HepG2 (cell line): ENCODE measurements around the gene ESYT1. TPM values are rescaled to one million over a fixed set of nuclear protein-coding genes. Genes with fewer than 3 reads are reported as not detected.
A peak's percentile ranks its signal among the peaks of the same experiment; 100 is the strongest.

Experiments
- ATF3 ChIP-seq: sonication (generic); formaldehyde crosslinking; IDR thresholded peaks from 2 replicates; pipeline ENCODE4 v1.4.0; 2020; ENCODE audit warnings: missing genetic modification reagents
- BORCS8-MEF2B ChIP-seq: sonication (generic); formaldehyde crosslinking; IDR thresholded peaks from 2 replicates; pipeline ENCODE4 v1.8.0; 2022; ENCODE audit warnings: mild to moderate bottlenecking, missing genetic modification reagents
- HOXD1 ChIP-seq: sonication (generic); formaldehyde crosslinking; IDR thresholded peaks from 2 replicates; pipeline ENCODE4 v1.5.0; 2020; ENCODE audit warnings: missing genetic modification reagents
- KLF12 ChIP-seq: sonication (generic); formaldehyde crosslinking; IDR thresholded peaks from 2 replicates; pipeline ENCODE4 v1.4.0; 2020; ENCODE audit warnings: missing genetic modification reagents, borderline replicate concordance
- MEIS1 ChIP-seq: sonication (generic); formaldehyde crosslinking; IDR thresholded peaks from 2 replicates; pipeline ENCODE4 v1.9.0; 2021; ENCODE audit warnings: mild to moderate bottlenecking, missing genetic modification reagents, moderate library complexity, borderline replicate concordance
- NFE2L1 ChIP-seq: sonication (generic); formaldehyde crosslinking; IDR thresholded peaks from 2 replicates; pipeline ENCODE4 v1.4.0; 2020; ENCODE audit warnings: missing genetic modification reagents, mild to moderate bottlenecking, borderline replicate concordance
- PHF5A ChIP-seq: IDR thresholded peaks from one replicate; pipeline ENCODE4 v1.6.1; 2018; ENCODE audit warnings: low read depth, missing genetic modification reagents; ENCODE audit not compliant: unreplicated experiment
- SMYD3 ChIP-seq: sonication (generic); formaldehyde crosslinking; IDR thresholded peaks from 2 replicates; pipeline ENCODE4 v1.8.1; 2023; ENCODE audit warnings: mild to moderate bottlenecking, missing genetic modification reagents
- SNAPC4 ChIP-seq: sonication (generic); formaldehyde crosslinking; IDR thresholded peaks from 2 replicates; pipeline ENCODE4 v1.4.0; 2020; ENCODE audit warnings: mild to moderate bottlenecking, missing genetic modification reagents
- ZBTB34 ChIP-seq: sonication (generic); formaldehyde crosslinking; IDR thresholded peaks from 2 replicates; pipeline ENCODE4 v1.8.0; 2022; ENCODE audit warnings: mild to moderate bottlenecking, missing genetic modification reagents
- ZBTB37 ChIP-seq: sonication (generic); formaldehyde crosslinking; IDR thresholded peaks from 2 replicates; pipeline ENCODE4 v1.4.0; 2020; ENCODE audit warnings: mild to moderate bottlenecking, missing genetic modification reagents
- ZNF205 ChIP-seq: IDR thresholded peaks from 2 replicates; pipeline ENCODE4 v1.6.1; 2018; ENCODE audit warnings: missing biosample characterization, missing genetic modification reagents
- ZNF280B ChIP-seq: sonication (generic); formaldehyde crosslinking; IDR thresholded peaks from 2 replicates; pipeline ENCODE4 v1.5.0; 2020; ENCODE audit warnings: missing genetic modification reagents, mild to moderate bottlenecking, borderline replicate concordance
- ZNF292 ChIP-seq: sonication (generic); formaldehyde crosslinking; IDR thresholded peaks from 2 replicates; pipeline ENCODE4 v1.8.1; 2022; ENCODE audit warnings: mild to moderate bottlenecking, low read depth, missing genetic modification reagents, borderline replicate concordance
- ZNF333 ChIP-seq: sonication (generic); formaldehyde crosslinking; IDR thresholded peaks from 2 replicates; pipeline ENCODE4 v1.4.0; 2020; ENCODE audit warnings: mild to moderate bottlenecking, missing genetic modification reagents, borderline replicate concordance
- ZNF335 ChIP-seq: sonication (generic); formaldehyde crosslinking; IDR thresholded peaks from 2 replicates; pipeline ENCODE4 v1.4.0; 2020; ENCODE audit warnings: missing genetic modification reagents
- ZNF382 ChIP-seq: sonication (generic); formaldehyde crosslinking; IDR thresholded peaks from 2 replicates; pipeline ENCODE4 v1.5.0; 2020; ENCODE audit warnings: missing genetic modification reagents, mild to moderate bottlenecking, borderline replicate concordance
- ZNF563 ChIP-seq: sonication (generic); formaldehyde crosslinking; IDR thresholded peaks from 2 replicates; pipeline ENCODE4 v1.8.0; 2022; ENCODE audit warnings: mild to moderate bottlenecking, moderate library complexity, missing genetic modification reagents
- ZNF678 ChIP-seq: sonication (generic); formaldehyde crosslinking; IDR thresholded peaks from 2 replicates; pipeline ENCODE4 v1.4.0; 2020; ENCODE audit warnings: mild to moderate bottlenecking, missing genetic modification reagents
- polyA plus RNA-seq, 8 experiments: library from polyadenylated mRNA; depleted of rRNA in 3 of 8; stranded (reverse) in 7 of 8; unstranded in 1 of 8; fragments of >200 nt; fragmentation: Illumina TruSeq in 4 of 8; extraction: Trizol in 4 of 8; gene quantifications; 2 replicates each; pipeline versions ENCODE4 v1.2.1 to v1.2.3, GENCODE V29; 2011 to 2016; ENCODE audit warnings: low read depth in 4 of 8, missing spikeins in 1 of 8, mixed read lengths in 1 of 8; ENCODE audit not compliant: insufficient read depth in 1 of 8
- total RNA-seq, 5 experiments: library from RNA; depleted of rRNA; stranded (reverse); fragments of >200 nt; fragmentation: Illumina TruSeq; extraction: Trizol; gene quantifications; 2 replicates each; pipeline ENCODE4 v1.2.3, GENCODE V29; 2016; ENCODE audit warnings: low read depth in 1 of 5

ESYT1 gene
- total and polyA plus RNA-seq, 2 of the 13 experiments (the other 11 are each of a cell fraction or from before 2014, with no cell fraction given) = 66.9 to 71.0 TPM

GRCh38 chr12:56189099-56189917 is 61.2 kb downstream of the ESYT1 start, which contains the start of gene SMARCC2 (continued):
- TF ChIP-seq ZNF382 = no peak
- no peak for TF ChIP-seq ZBTB37
- TF ChIP-seq PHF5A (CRISPR knock-in tag) = no peak
- TF ChIP-seq HOXD1 (CRISPR knock-in tag) = no peak
- no peak for TF ChIP-seq SMYD3 (CRISPR knock-in tag)
- no peak for TF ChIP-seq ATF3 (CRISPR knock-in tag)
- TF ChIP-seq ZNF280B = 0 out of 2 replicates have a peak, but pooled peaks have one; percentile 26
- TF ChIP-seq ZNF292 (CRISPR knock-in tag) = no peak
- peak; percentile 64; the same call in 1 of the 2 replicates for TF ChIP-seq ZNF563 (CRISPR knock-in tag)
- no peak for TF ChIP-seq MEIS1 (CRISPR knock-in tag)
- TF ChIP-seq BORCS8-MEF2B (CRISPR knock-in tag) = no peak
- TF ChIP-seq ZBTB34 (CRISPR knock-in tag) = no peak
- no peak for TF ChIP-seq ZNF335 (CRISPR knock-in tag)
- no peak for TF ChIP-seq NFE2L1 (CRISPR knock-in tag)
- TF ChIP-seq ZNF678 (CRISPR knock-in tag) = no peak
- TF ChIP-seq KLF12 = no peak
- TF ChIP-seq ZNF333 (CRISPR knock-in tag) = 0 out of 2 replicates have a peak, but pooled peaks have one; percentile 75
- no peak for TF ChIP-seq SNAPC4 (CRISPR knock-in tag)
- TF ChIP-seq ZNF205 = no peak
